Measurements from ENCODE around the gene MAVS.
"Not testable (repeated sequence)": the region's sequence is repeated elsewhere in the genome, so short reads cannot be mapped to it uniquely, and the experiment has no call there.

Gene MAVS

GRCh38 chr20:3885715-3886114 is 39.1 kb downstream of the MAVS start:
- Mint-ChIP-seq H3K27ac (no peak overlapping the region), H3K4me1 (peaks cover 17% of the 10 kb centered on the region)

GRCh38 chr20:3887876-3888620 is 41.4 kb downstream of the MAVS start:
- H3K9me3 Mint-ChIP-seq = no peaks in the 10 kb centered on the region
- peaks cover 9% of the 10 kb centered on the region for H3K36me3 Mint-ChIP-seq
- peak overlapping the region; percentile 93 for H3K27ac Mint-ChIP-seq
- no peaks in the 10 kb centered on the region for H3K27me3 Mint-ChIP-seq
- peaks cover 40% of the 10 kb centered on the region for H3K4me1 Mint-ChIP-seq
- H3K4me3 Mint-ChIP-seq = peak overlapping the region; percentile 93

More at GRCh38 chr20:3885715-3886114, 39.1 kb downstream of the MAVS start:
- Mint-ChIP-seq H3K36me3 (peaks cover 5% of the 10 kb centered on the region), H3K27me3 (no peaks in the 10 kb centered on the region), H3K4me3 (no peak overlapping the region), H3K9me3 (no peaks in the 10 kb centered on the region)

GRCh38 chr20:3888622-3889488 is 42.2 kb downstream of the MAVS start, which contains the start of gene PANK2:
Gene PANK2 (plus strand): TSS chr20:3889387.
- Mint-ChIP-seq H3K36me3 (peaks cover 9% of the 10 kb centered on the region), H3K9me3 (no peaks in the 10 kb centered on the region), H3K4me1 (peaks cover 48% of the 10 kb centered on the region), H3K27me3 (no peaks in the 10 kb centered on the region), H3K27ac (peak within 1 kb of the TSS; percentile 99), H3K4me3 (peak within 1 kb of the TSS; percentile 100)

GRCh38 chr20:3889489-3890397 is 43.1 kb downstream of the MAVS start:
- H3K4me1 Mint-ChIP-seq = peaks cover 50% of the 10 kb centered on the region
- peaks cover 10% of the 10 kb centered on the region for H3K36me3 Mint-ChIP-seq
- peak overlapping the region; percentile 100 for H3K4me3 Mint-ChIP-seq
- H3K27me3 Mint-ChIP-seq = no peaks in the 10 kb centered on the region
- no peaks in the 10 kb centered on the region for H3K9me3 Mint-ChIP-seq
- peak overlapping the region; percentile 99 for H3K27ac Mint-ChIP-seq

- Mint-ChIP-seq H3K4me3 (peak overlapping the region; percentile 100), H3K27me3 (no peaks in the 10 kb centered on the region), H3K4me1 (peaks cover 55% of the 10 kb centered on the region), H3K36me3 (peaks cover 11% of the 10 kb centered on the region), H3K9me3 (no peaks in the 10 kb centered on the region), H3K27ac (peak overlapping the region; percentile 99)
Measured at GRCh38 chr20:3890398-3890751, 43.7 kb downstream of the MAVS start.

- H3K4me1 Mint-ChIP-seq = peaks cover 62% of the 10 kb centered on the region
- no peaks in the 10 kb centered on the region for H3K9me3 Mint-ChIP-seq
- H3K36me3 Mint-ChIP-seq = peaks cover 11% of the 10 kb centered on the region
- H3K27ac Mint-ChIP-seq = peak overlapping the region; percentile 99
- H3K27me3 Mint-ChIP-seq = no peaks in the 10 kb centered on the region
- peak overlapping the region; percentile 100 for H3K4me3 Mint-ChIP-seq
Measured at GRCh38 chr20:3890999-3891929, 44.6 kb downstream of the MAVS start.

- H3K4me3 Mint-ChIP-seq = peak overlapping the region; percentile 21
- no peaks in the 10 kb centered on the region for H3K27me3 Mint-ChIP-seq
- peaks cover 78% of the 10 kb centered on the region for H3K4me1 Mint-ChIP-seq
- H3K9me3 Mint-ChIP-seq = no peaks in the 10 kb centered on the region
- peak overlapping the region; percentile 8 for H3K27ac Mint-ChIP-seq
- H3K36me3 Mint-ChIP-seq = peaks cover 10% of the 10 kb centered on the region
Measured at GRCh38 chr20:3894796-3895195, 48.2 kb downstream of the MAVS start.

GRCh38 chr20:3896302-3896701 is 49.7 kb downstream of the MAVS start:
- H3K9me3 Mint-ChIP-seq = no peaks in the 10 kb centered on the region
- no peak overlapping the region for H3K4me3 Mint-ChIP-seq
- H3K36me3 Mint-ChIP-seq = peaks cover 4% of the 10 kb centered on the region
- no peak overlapping the region for H3K27ac Mint-ChIP-seq
- no peaks in the 10 kb centered on the region for H3K27me3 Mint-ChIP-seq
- peaks cover 82% of the 10 kb centered on the region for H3K4me1 Mint-ChIP-seq

- Mint-ChIP-seq H3K27ac (peak overlapping the region; percentile 66), H3K4me1 (peaks cover 82% of the 10 kb centered on the region), H3K4me3 (peak overlapping the region; percentile 37), H3K9me3 (no peaks in the 10 kb centered on the region), H3K27me3 (no peaks in the 10 kb centered on the region), H3K36me3 (peaks cover 2% of the 10 kb centered on the region)
Measured at GRCh38 chr20:3896853-3897583, 50.4 kb downstream of the MAVS start.

- not testable (repeated sequence) for H3K4me3 Mint-ChIP-seq, H3K27me3 Mint-ChIP-seq, H3K27ac Mint-ChIP-seq, H3K9me3 Mint-ChIP-seq, H3K36me3 Mint-ChIP-seq
- peaks cover 81% of the 10 kb centered on the region for H3K4me1 Mint-ChIP-seq
Measured at GRCh38 chr20:3898181-3898580, 51.5 kb downstream of the MAVS start.

GRCh38 chr20:3898639-3899038 is 52.0 kb downstream of the MAVS start:
- peaks cover 2% of the 10 kb centered on the region for H3K36me3 Mint-ChIP-seq
- H3K27ac Mint-ChIP-seq = peak overlapping the region; percentile 24
- H3K27me3 Mint-ChIP-seq = no peaks in the 10 kb centered on the region
- no peaks in the 10 kb centered on the region for H3K9me3 Mint-ChIP-seq
- no peak overlapping the region for H3K4me3 Mint-ChIP-seq
- peaks cover 77% of the 10 kb centered on the region for H3K4me1 Mint-ChIP-seq

- Mint-ChIP-seq H3K4me1 (peaks cover 85% of the 10 kb centered on the region), H3K36me3 (no peaks in the 10 kb centered on the region), H3K27ac (peak overlapping the region; percentile 84), H3K27me3 (no peaks in the 10 kb centered on the region), H3K4me3 (peak overlapping the region; percentile 56), H3K9me3 (no peaks in the 10 kb centered on the region)
Measured at GRCh38 chr20:3900187-3900604, 53.6 kb downstream of the MAVS start.

- Mint-ChIP-seq H3K4me3 (peak overlapping the region; percentile 80), H3K4me1 (peaks cover 78% of the 10 kb centered on the region), H3K9me3 (no peaks in the 10 kb centered on the region), H3K36me3 (no peaks in the 10 kb centered on the region), H3K27me3 (no peaks in the 10 kb centered on the region), H3K27ac (peak overlapping the region; percentile 92)
Measured at GRCh38 chr20:3901028-3901705, 54.5 kb downstream of the MAVS start.

All from activated naive CD4-positive, alpha-beta T cell treated with anti-CD3 and anti-CD28 coated beads, Interleukin-2, amount 50 U/mL, for 24 hours (primary cell).